Natural killer cell (primary cell): Measurements from ENCODE around the gene PGLYRP3. TPM values are rescaled to one million over a fixed set of nuclear protein-coding genes. Genes with fewer than 3 reads are reported as not detected.

Source experiments
- ATAC-seq, 3 donors: fragments of 150-1000 bp in 2 of 3; fragments of 200-7000 bp in 1 of 3; cut with Tn5 transposase; 1 replicate in 1 of 3; 2 replicates in 2 of 3; pipeline ENCODE4 v1.10.0; 2021; ENCODE audit warnings: mild to moderate bottlenecking in 2 of 3, moderate library complexity in 2 of 3
- DNase-seq, 2 donors: peaks; one replicate each; pipeline versions ENCODE4 v3.0.0 to v3.0.0-alpha.2; 2013 to 2021; ENCODE audit warnings: mixed read lengths in 1 of 2
- H3K27ac ChIP-seq: one replicate; pipeline ENCODE4 v1.5.1; 2013; ENCODE audit warnings: mild to moderate bottlenecking, low read length
- H3K27me3 ChIP-seq: one replicate; pipeline ENCODE4 v1.6.1; 2013; ENCODE audit warnings: low read length; ENCODE audit not compliant: control insufficient read depth, insufficient read depth
- H3K36me3 ChIP-seq: one replicate; pipeline ENCODE4 v1.6.1; 2013; ENCODE audit warnings: low read length; ENCODE audit not compliant: control insufficient read depth, insufficient read depth
- H3K4me1 ChIP-seq: one replicate; pipeline ENCODE4 v1.6.1; 2013; ENCODE audit warnings: low read length; ENCODE audit not compliant: control insufficient read depth, insufficient read depth
- H3K4me3 ChIP-seq: one replicate; pipeline ENCODE4 v1.5.1; 2013; ENCODE audit warnings: low read length
- H3K9me3 ChIP-seq: one replicate; pipeline ENCODE4 v1.6.1; 2013; ENCODE audit warnings: low read length; ENCODE audit not compliant: control insufficient read depth, insufficient read depth
- H3K27ac Mint-ChIP-seq, 2 donors: one replicate each; pipeline ENCODE4 v1.8.0; 2022; ENCODE audit warnings: mild to moderate bottlenecking in 2 of 2, mixed read lengths in 2 of 2, moderate library complexity in 1 of 2
- H3K27me3 Mint-ChIP-seq, 2 donors: one replicate each; pipeline ENCODE4 v1.8.0; 2022; ENCODE audit warnings: low read depth in 2 of 2, mixed read lengths in 2 of 2
- H3K36me3 Mint-ChIP-seq: one replicate; pipeline ENCODE4 v1.8.0; 2022; ENCODE audit warnings: mixed read lengths
- H3K4me1 Mint-ChIP-seq, 2 donors: one replicate each; pipeline ENCODE4 v1.8.0; 2022; ENCODE audit warnings: mixed read lengths in 2 of 2
- H3K4me3 Mint-ChIP-seq: one replicate; pipeline ENCODE4 v1.8.0; 2022; ENCODE audit warnings: mild to moderate bottlenecking, moderate library complexity, mixed read lengths
- H3K9me3 Mint-ChIP-seq, 2 donors: one replicate each; pipeline ENCODE4 v1.8.0; 2022; ENCODE audit warnings: mixed read lengths in 2 of 2
- CTCF ChIP-seq: fragments of 200-600 bp; IDR thresholded peaks from one replicate; pipeline ENCODE4 v1.8.0; 2022; ENCODE audit warnings: antibody characterized with exemption
- WGBS: methylation state at CpG from one replicate; pipeline ENCODE4 v1.1.7; 2013; ENCODE audit warnings: missing lambda C conversion rate; ENCODE audit not compliant: insufficient coverage; 5-methylcytosine and 5-hydroxymethylcytosine counted together
- intact Hi-C: fragments of 100-400 bp; cut with micrococcal nuclease; formaldehyde crosslinking; loops from one replicate; pipeline ENCODE4 v1.14.2; 2022
- total RNA-seq, 4 donors: library from RNA; stranded (reverse); fragments of 120-200 nt in 1 of 4; gene quantifications; one replicate each; pipeline versions ENCODE4 v1.2.3 to v1.2.4, GENCODE V29; 2013 to 2022

The PGLYRP3 gene
- total RNA-seq, 3 donors from 2014 or later (not counting 1 experiment from before 2014, with no cell fraction given), result not detected

GRCh38 chr1:153345187-153346076 lies 32.7 kb upstream of the PGLYRP3 start:
- no peaks in the 10 kb centered on the region for H3K9me3 ChIP-seq
- no peaks in the 10 kb centered on the region for H3K9me3 Mint-ChIP-seq
- H3K27me3 Mint-ChIP-seq, result peaks cover 53 to 54% of the 10 kb centered on the region in 2 donors
- 68% methylated on average over 14 of the region's 14 CpGs for WGBS
- TF ChIP-seq CTCF, result no peak
- H3K4me3 Mint-ChIP-seq, result no peak overlapping the region
- no peaks in the 10 kb centered on the region for H3K36me3 Mint-ChIP-seq
- no peak overlapping the region for H3K27ac Mint-ChIP-seq
- H3K4me3 ChIP-seq, result no peak overlapping the region
- peaks cover 5% of the 10 kb centered on the region for H3K27me3 ChIP-seq
- no peak overlapping the region for H3K27ac ChIP-seq
- intact Hi-C loops, result no loop called here
- H3K36me3 ChIP-seq, result no peaks in the 10 kb centered on the region
- peak in 1 of 2 donors; percentile 46 for DNase-seq
- H3K4me1 Mint-ChIP-seq, result peaks cover 17 to 20% of the 10 kb centered on the region in 2 donors
- H3K4me1 ChIP-seq, result peaks cover 22% of the 10 kb centered on the region
- ATAC-seq, result peak in 1 of 3 donors; percentile 30

GRCh38 chr1:153344718-153345025 lies 31.9 kb upstream of the PGLYRP3 start:
- DNase-seq (no peak), ATAC-seq (peak in 1 of 3 donors; percentile 44)
- Mint-ChIP-seq H3K27me3 (peaks cover 53 to 54% of the 10 kb centered on the region in 2 donors), H3K9me3 (no peaks in the 10 kb centered on the region), H3K36me3 (no peaks in the 10 kb centered on the region), H3K27ac (no peak overlapping the region), H3K4me1 (peaks cover 17 to 20% of the 10 kb centered on the region in 2 donors), H3K4me3 (no peak overlapping the region)
- Histone ChIP-seq H3K27ac (no peak overlapping the region), H3K4me1 (peaks cover 30% of the 10 kb centered on the region), H3K27me3 (peaks cover 5% of the 10 kb centered on the region), H3K36me3 (no peaks in the 10 kb centered on the region), H3K4me3 (no peak overlapping the region), H3K9me3 (no peaks in the 10 kb centered on the region)
- 0% methylated on average over 2 of the region's 3 CpGs for WGBS
- TF ChIP-seq CTCF, result no peak
- intact Hi-C loops, result no loop called here

GRCh38 chr1:153343811-153344717 lies 31.3 kb upstream of the PGLYRP3 start:
- Histone ChIP-seq H3K36me3 (no peaks in the 10 kb centered on the region), H3K4me3 (no peak overlapping the region), H3K27ac (no peak overlapping the region), H3K9me3 (no peaks in the 10 kb centered on the region), H3K4me1 (peaks cover 30% of the 10 kb centered on the region), H3K27me3 (peaks cover 5% of the 10 kb centered on the region)
- Mint-ChIP-seq H3K9me3 (no peaks in the 10 kb centered on the region), H3K27ac (no peak overlapping the region), H3K4me1 (peaks cover 17 to 20% of the 10 kb centered on the region in 2 donors), H3K4me3 (no peak overlapping the region), H3K27me3 (peaks cover 48 to 53% of the 10 kb centered on the region in 2 donors), H3K36me3 (no peaks in the 10 kb centered on the region)
- TF ChIP-seq CTCF, result no peak
- 56% methylated on average over 7 of the region's 9 CpGs for WGBS
- DNase-seq, result no peak
- ATAC-seq, result no peak
- intact Hi-C loops, result no loop called here
